ENCODE measurements around the gene NCS1.
"Not testable (repeated sequence)": the region's sequence is repeated elsewhere in the genome, so short reads cannot be mapped to it uniquely, and the experiment has no call there.

Gene NCS1

DNA sequence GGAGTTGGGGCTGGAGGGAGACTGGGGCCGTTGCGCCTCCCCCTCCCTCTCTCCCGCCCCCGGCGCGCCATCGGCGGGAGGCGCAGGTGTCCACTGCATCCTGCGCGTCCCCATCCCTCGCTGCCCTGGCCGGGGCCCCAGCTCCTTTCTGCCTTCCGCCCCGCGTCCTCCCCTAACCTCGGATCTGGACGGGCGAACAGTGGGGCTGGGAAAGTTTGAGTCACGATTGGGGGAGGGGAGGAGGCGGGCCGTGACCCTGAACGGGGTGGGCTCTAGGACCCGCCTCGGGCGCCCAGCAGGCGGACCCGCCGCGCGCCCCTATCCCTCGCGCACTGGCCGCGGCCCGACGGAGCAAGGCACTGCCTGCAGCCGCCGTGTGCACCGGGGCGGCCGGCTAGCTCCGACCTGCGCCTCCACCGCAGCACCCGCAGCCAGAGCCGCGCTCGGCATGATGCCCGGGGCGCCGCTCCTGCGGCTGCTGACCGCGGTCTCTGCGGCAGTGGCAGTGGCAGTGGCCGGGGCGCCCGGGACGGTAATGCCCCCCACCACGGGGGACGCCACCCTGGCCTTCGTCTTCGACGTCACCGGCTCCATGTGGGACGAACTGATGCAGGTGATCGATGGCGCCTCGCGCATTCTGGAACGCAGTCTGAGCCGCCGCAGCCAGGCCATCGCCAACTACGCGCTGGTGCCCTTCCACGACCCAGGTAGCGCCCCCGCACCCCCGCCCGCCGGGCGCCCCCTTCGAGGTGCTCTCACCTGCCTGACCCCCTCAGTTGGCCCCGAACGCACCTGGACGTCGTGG, 93.4 kb downstream of the NCS1 start, which contains the start of gene HMCN2:
HMCN2 (plus strand) TSS at position 330 of the 805 bp plus-strand sequence; CDS start at position 449, 119 bp downstream.
- no peak for DNase-seq

DNA sequence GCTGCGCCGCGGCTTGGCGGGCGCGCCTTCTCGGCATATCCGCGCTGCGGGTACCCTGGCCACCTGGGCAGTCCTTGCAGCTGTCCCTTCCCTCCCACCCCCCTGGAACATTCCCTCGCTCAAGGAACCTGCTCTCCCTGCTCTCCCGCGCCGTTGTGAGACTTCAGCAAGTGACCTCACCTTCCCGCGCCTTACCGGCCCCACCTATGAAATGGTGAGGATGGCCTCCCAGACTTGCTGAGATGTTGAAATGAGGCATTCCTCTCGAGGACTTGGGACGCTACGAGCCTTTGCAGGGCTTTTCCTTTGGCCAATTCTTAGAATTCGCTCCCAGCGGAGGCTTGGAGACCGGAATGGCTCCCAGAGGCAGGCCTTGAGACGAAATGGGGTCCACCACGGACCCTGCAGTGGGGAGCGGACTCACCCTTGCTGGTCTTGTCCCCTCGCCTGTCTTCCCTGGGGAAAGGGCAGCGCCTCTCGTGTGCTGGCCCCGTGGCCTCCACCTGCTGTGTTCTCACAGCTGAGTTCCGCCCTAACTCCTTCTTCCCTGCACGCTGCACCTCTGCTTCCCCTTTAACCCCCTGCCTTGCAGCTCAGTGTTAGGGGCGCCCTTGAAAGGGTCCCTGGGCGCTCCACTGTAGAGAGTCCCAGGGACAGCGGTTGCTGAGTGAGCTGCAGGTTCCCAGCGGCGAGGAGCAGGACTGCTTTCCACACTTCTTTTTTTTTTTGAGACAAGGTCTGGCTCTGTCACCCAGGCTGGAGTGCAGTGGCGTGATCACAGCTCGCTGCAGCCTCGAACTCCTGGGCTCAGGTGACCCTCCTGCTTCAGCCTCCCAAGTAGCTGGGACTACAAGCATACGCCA, 94.3 kb downstream of the NCS1 start:
- DNase-seq, result no peak

DNA sequence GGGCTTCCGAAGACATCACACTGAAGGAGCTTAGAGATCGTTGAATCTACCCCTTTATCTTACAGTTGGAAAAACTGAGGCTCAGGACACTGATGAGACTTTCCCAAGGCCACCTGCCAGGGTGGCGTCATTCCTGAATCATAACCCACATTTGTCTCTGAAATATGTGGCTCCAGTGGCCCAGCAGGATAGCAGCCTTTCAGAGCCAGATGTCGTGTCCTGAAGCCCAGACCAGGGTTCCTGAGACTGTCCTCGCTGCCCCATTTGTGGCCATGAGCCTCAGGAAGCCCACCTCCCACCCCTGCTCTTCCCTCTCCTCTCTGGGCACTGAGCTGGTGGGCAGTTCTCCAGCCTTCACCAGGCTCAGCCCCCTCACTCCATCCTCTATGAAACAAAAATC, 95.7 kb downstream of the NCS1 start:
- no peak for DNase-seq

- DNase-seq, result no peak
Measured at GRCh38 chr9:130268521-130269211, 96.5 kb downstream of the NCS1 start.

GRCh38 chr9:130271473-130271872, 99.3 kb downstream of the NCS1 start:
- DNase-seq, result no peak

DNA sequence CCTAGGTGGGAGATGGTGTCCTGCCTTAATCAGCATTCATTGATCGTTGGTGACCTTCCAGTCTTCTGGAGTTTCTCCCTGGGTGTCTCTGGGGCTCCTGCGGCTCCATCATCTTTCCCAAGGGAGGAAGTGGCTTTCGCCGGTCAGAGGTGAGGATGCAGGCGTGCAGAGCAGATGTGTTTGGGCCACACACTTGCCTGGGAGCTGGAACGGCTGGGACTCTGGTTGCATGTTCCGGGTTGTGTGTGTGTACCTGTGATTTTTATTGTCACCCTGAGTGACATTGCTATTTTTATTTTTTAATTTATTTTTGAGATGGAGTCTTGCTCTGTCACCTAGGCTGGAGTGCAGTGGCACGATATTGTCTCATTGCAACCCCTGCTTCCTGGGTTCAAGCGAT, 103.0 kb downstream of the NCS1 start:
- DNase-seq, result no peak

DNA sequence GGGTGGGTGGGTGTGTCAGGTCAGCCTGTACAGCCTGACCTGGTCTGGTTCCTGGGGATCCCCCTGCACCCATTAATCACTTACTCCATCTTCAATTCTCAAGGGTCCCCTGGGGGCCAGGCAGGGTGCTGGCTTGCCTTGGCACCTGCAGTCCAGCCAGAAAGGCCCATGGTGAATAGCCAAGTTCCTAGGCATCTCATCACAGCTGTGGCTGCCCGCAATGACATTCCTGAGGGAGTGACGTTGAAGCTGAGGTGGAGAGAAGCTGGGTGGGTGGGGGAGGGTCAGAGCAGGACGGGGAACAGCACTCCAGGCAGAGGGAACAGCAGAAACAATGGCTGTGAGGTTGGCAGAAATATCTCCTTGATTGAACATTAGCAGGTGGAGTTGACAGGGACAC, 103.9 kb downstream of the NCS1 start:
- DNase-seq, result no peak

- no peak for DNase-seq
Measured at GRCh38 chr9:130276955-130277354, 104.8 kb downstream of the NCS1 start.

DNA sequence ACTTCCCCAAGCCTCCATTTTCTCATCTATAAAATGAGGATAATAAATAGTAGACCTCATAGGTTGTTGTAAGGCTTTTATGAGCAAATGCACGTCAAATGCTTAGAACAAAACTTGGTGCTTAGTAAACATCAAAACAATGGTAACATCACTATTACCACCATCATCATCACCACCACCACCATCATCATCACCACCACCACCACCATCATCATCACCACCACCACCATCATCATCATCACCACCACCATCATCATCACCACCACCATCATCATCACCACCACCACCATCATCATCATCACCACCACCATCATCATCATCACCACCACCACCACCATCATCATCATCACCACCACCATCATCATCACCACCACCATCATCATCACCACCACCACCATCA, 105.3 kb downstream of the NCS1 start:
- not testable (repeated sequence) for DNase-seq

- no peak for DNase-seq
Measured at GRCh38 chr9:130283539-130284248, 111.5 kb downstream of the NCS1 start.

GRCh38 chr9:130284249-130284625, 112.0 kb downstream of the NCS1 start:
- DNase-seq, result no peak

GRCh38 chr9:130284690-130285089, 112.5 kb downstream of the NCS1 start:
- DNase-seq, result no peak

DNA sequence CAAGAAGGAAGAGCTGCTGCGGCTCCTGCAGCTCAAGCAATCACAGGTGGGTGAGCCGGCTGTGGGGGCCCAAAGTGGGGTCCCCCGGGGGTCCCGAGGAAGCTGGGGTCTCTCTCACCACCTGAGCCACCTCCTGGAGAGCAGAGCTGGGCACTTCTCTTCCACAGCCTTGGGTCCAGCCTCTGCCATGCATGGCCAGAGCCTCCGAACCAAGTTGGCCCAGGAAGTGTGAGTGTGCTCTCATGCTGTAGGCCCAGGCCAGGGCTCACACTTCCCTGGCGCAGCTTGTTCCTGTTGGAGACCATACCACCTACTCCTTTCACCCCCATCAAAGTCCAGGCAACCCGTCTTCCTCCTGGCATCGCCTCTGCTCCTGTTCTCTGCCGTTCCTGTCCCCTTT, 113.1 kb downstream of the NCS1 start:
- DNase-seq, result no peak

DNA sequence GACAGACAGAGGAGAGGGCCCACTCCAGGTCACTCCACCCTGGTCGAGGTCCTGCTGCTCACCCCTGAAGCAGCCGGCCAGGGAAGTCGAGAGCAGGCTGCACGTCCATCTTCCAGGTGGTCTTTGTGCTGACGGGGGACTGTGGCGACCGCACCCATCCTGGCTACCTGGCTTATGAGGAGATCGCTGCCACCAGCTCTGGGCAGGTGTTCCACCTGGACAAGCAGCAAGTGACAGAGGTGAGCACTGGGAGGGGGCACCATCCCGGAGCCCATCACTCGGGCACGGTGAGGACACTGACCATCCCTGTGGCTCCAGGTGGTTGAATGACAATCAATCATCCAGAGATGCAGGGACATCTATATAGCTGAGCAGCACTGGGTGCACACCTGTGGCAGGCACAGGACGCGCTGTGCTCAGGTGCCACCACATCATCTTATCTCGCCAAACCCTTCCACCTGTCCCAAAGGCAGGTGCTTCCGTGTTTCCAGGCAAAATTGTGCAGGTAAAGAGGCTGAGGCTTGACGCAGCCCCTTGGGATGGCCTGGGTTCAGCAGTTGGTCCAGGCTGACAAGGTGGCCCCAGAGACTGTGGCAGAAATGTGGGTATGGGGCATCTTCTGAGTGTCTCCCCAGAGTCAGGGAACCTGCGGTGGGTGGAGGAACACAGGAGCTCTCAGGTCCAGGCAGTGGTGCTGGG, 114.0 kb downstream of the NCS1 start:
- no peak for DNase-seq

All from activated T-cell treated with anti-CD3 and anti-CD28 coated beads, Interleukin-2, amount 50 U/mL, for 48 hours (primary cell).